MM.1S (cell line): ENCODE data around the gene ISCU.

ENCODE experiments used
- DNase-seq: peaks from one replicate; pipeline ENCODE4 v3.0.0-alpha.2; 2015
- H2AFZ ChIP-seq: fragments of 300-600 bp; sonication (generic); 2 replicates; pipeline ENCODE4 v1.6.0; 2016; ENCODE audit warnings: antibody characterized with exemption, low read length
- H3F3A ChIP-seq: fragments of 300-600 bp; sonication (generic); 2 replicates; pipeline ENCODE4 v1.6.1; 2016; ENCODE audit warnings: mild to moderate bottlenecking, antibody characterized with exemption, low read length, moderate library complexity, mixed read lengths; ENCODE audit not compliant: insufficient read depth
- H3K27ac ChIP-seq: fragments of 300-600 bp; sonication (generic); 2 replicates; pipeline ENCODE4 v1.5.1; 2016; ENCODE audit warnings: mild to moderate bottlenecking, low read length
- H3K27me3 ChIP-seq: fragments of 300-600 bp; sonication (generic); replicated peaks from 2 replicates; pipeline ENCODE4 v1.6.0; 2016; ENCODE audit warnings: low read length; ENCODE audit not compliant: insufficient read depth
- H3K36me3 ChIP-seq: fragments of 300-600 bp; sonication (generic); replicated peaks from 2 replicates; pipeline ENCODE4 v1.6.1; 2016; ENCODE audit warnings: mild to moderate bottlenecking, low read length, mixed read lengths; ENCODE audit not compliant: insufficient read depth
- H3K4me1 ChIP-seq: fragments of 300-600 bp; sonication (generic); 2 replicates; pipeline ENCODE4 v1.6.1; 2016; ENCODE audit warnings: low read length, mixed read lengths
- H3K4me2 ChIP-seq: fragments of 300-600 bp; sonication (generic); 2 replicates; pipeline ENCODE4 v1.6.0; 2016; ENCODE audit warnings: low read depth, low read length
- H3K4me3 ChIP-seq: fragments of 300-600 bp; sonication (generic); 2 replicates; pipeline ENCODE4 v1.5.1; 2016; ENCODE audit warnings: low read length, mixed read lengths
- H3K79me2 ChIP-seq: fragments of 300-600 bp; sonication (generic); 2 replicates; pipeline ENCODE4 v1.6.1; 2016; ENCODE audit warnings: mixed run types, low read length, mixed read lengths
- H3K9ac ChIP-seq: fragments of 300-600 bp; sonication (generic); 2 replicates; pipeline ENCODE4 v1.6.1; 2016; ENCODE audit warnings: low read length, mixed read lengths
- H3K9me2 ChIP-seq: fragments of 300-600 bp; sonication (generic); replicated peaks from 2 replicates; pipeline ENCODE4 v1.6.1; 2016; ENCODE audit warnings: mild to moderate bottlenecking, low read length, mixed read lengths; ENCODE audit not compliant: insufficient read depth
- H3K9me3 ChIP-seq: fragments of 300-600 bp; sonication (generic); replicated peaks from 2 replicates; pipeline ENCODE4 v1.6.1; 2016; ENCODE audit warnings: mild to moderate bottlenecking, low read length, mixed read lengths; ENCODE audit not compliant: insufficient read depth
- H4K20me1 ChIP-seq: fragments of 300-600 bp; sonication (generic); 2 replicates; pipeline ENCODE4 v1.6.1; 2016; ENCODE audit warnings: mild to moderate bottlenecking, low read length, moderate library complexity, mixed read lengths; ENCODE audit not compliant: insufficient read depth
- CTCF ChIP-seq: fragments of 300-600 bp; sonication (generic); IDR thresholded peaks from 2 replicates; pipeline ENCODE4 v1.5.1; 2016; ENCODE audit warnings: antibody characterized with exemption, low read length, mixed read lengths
- EZH2 ChIP-seq: fragments of 300-600 bp; sonication (generic); optimal IDR thresholded peaks from 2 replicates; pipeline ENCODE3; 2017; ENCODE audit warnings: low read depth, mild to moderate bottlenecking, antibody characterized with exemption, low read length, mixed read lengths
- EZH2phosphoT487 ChIP-seq: fragments of 300-600 bp; sonication (generic); IDR thresholded peaks from 2 replicates; pipeline ENCODE4 v1.6.1; 2018; ENCODE audit warnings: antibody characterized with exemption, low read length

The ISCU gene

DNA sequence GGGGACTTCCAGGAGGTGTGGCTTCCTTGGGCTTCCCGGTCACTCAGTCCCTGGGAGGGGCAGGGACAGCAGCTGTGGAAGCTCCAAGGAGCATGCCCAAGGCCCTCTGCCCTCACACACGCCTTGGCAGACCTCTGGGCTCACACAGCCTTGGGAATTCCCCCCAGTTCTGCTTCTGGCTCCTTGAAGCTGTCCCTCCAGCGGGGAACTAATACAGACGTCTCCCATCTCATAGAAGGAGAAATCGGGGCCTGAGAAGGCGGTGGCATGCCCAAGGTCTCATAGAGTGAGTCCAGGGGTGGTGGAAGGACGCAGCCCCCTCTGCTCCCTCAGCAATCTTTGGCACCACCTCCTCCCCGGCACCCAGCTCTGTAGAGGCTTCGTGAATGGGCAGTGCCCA lies 51.2 kb downstream of the ISCU start:
- Histone ChIP-seq H2AFZ (no peak overlapping the region), H3K27me3 (no peaks in the 10 kb centered on the region), H3K4me3 (no peak overlapping the region), H4K20me1 (no peaks in the 10 kb centered on the region), H3K4me1 (peaks cover 30% of the 10 kb centered on the region), H3K27ac (no peak overlapping the region), H3K79me2 (0 out of 2 replicates have a peak, but pooled peaks cover 9% of the 10 kb centered on the region), H3K9ac (no peak overlapping the region), H3K9me3 (no peaks in the 10 kb centered on the region), H3F3A (peaks cover 35% of the 10 kb centered on the region), H3K4me2 (no peak overlapping the region), H3K36me3 (no peaks in the 10 kb centered on the region), H3K9me2 (no peaks in the 10 kb centered on the region)
- DNase-seq = no peak
- no peak for TF ChIP-seq EZH2phosphoT487
- TF ChIP-seq EZH2 = no peak
- no peak for TF ChIP-seq CTCF

GRCh38 chr12:108614041-108614440 lies 51.6 kb downstream of the ISCU start:
- 0 out of 2 replicates have a peak, but pooled peaks cover 10% of the 10 kb centered on the region for H3K79me2 ChIP-seq
- H3K36me3 ChIP-seq = no peaks in the 10 kb centered on the region
- H3K9me3 ChIP-seq = no peaks in the 10 kb centered on the region
- peaks cover 39% of the 10 kb centered on the region for H3F3A ChIP-seq
- TF ChIP-seq EZH2 (no peak), CTCF (no peak), EZH2phosphoT487 (no peak)
- no peak overlapping the region for H3K4me2 ChIP-seq
- H3K27me3 ChIP-seq = no peaks in the 10 kb centered on the region
- H3K4me3 ChIP-seq = no peak overlapping the region
- no peak overlapping the region for H3K9ac ChIP-seq
- H2AFZ ChIP-seq = no peak overlapping the region
- H4K20me1 ChIP-seq = no peaks in the 10 kb centered on the region
- H3K27ac ChIP-seq = no peak overlapping the region
- DNase-seq = no peak
- H3K4me1 ChIP-seq = peaks cover 33% of the 10 kb centered on the region
- H3K9me2 ChIP-seq = no peaks in the 10 kb centered on the region

DNA sequence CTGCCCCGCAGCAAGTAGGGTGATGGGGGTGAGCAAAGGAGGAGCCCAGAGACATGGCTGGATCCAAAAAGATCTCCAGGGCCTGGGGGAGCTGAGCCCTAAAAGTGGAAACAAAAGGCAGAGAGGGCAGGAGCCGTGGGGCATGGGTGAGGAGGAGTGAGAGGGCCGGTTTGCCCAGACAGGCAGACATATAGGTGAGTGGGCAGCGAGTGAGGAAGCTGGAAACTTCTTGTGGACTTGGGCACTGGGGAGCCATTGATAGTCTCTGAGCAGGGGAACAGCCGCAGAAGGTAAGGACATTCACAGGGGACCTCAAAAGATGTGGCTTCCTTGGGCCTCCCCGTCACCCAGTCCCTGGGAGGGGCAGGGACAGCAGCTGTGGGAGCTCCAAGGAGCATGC lies 52.2 kb downstream of the ISCU start:
- H3K79me2 ChIP-seq = peaks cover 12% of the 10 kb centered on the region; the same call in 1 of the 2 replicates
- no peaks in the 10 kb centered on the region for H3K36me3 ChIP-seq
- no peak overlapping the region for H3K4me2 ChIP-seq
- peaks cover 38% of the 10 kb centered on the region for H3K4me1 ChIP-seq
- peaks cover 45% of the 10 kb centered on the region for H3F3A ChIP-seq
- H3K9ac ChIP-seq = no peak overlapping the region
- no peak overlapping the region for H3K27ac ChIP-seq
- no peaks in the 10 kb centered on the region for H3K9me3 ChIP-seq
- no peaks in the 10 kb centered on the region for H4K20me1 ChIP-seq
- TF ChIP-seq EZH2phosphoT487 (no peak), CTCF (no peak), EZH2 (no peak)
- H3K9me2 ChIP-seq = no peaks in the 10 kb centered on the region
- no peak overlapping the region for H3K4me3 ChIP-seq
- H3K27me3 ChIP-seq = no peaks in the 10 kb centered on the region
- no peak for DNase-seq
- H2AFZ ChIP-seq = no peak overlapping the region
